Kidney (tissue), 14 donors: ENCODE data around the gene ITPKB. TPM values are rescaled to one million over a fixed set of nuclear protein-coding genes. Genes with fewer than 3 reads are reported as not detected.

Source experiments
- DNase-seq, 5 donors: peaks; one replicate each; pipeline ENCODE4 v3.0.0-alpha.2; 2013 to 2020
- FAIRE-seq: peaks from 2 replicates; lab custom pipeline; 2012; peaks lifted over from hg19 to GRCh38; lab: Jason Lieb, UNC
- H3K27ac ChIP-seq, 2 donors: one replicate each; pipeline ENCODE4 v1.7.0; 2013; ENCODE audit warnings: low read depth in 2 of 2, low read length in 2 of 2, inconsistent platforms in 1 of 2
- H3K27me3 ChIP-seq: one replicate; pipeline ENCODE4 v1.7.1; 2013; ENCODE audit warnings: low read length, inconsistent platforms; ENCODE audit not compliant: control insufficient read depth, insufficient read depth
- H3K36me3 ChIP-seq, 3 donors: one replicate each; pipeline versions ENCODE4 v1.7.0 to v1.7.1; 2013; ENCODE audit warnings: low read length in 3 of 3, control low read depth in 1 of 3, inconsistent platforms in 1 of 3; ENCODE audit not compliant: insufficient read depth in 3 of 3, control insufficient read depth in 2 of 3
- H3K4me1 ChIP-seq, 3 donors: one replicate each; pipeline versions ENCODE4 v1.7.0 to v1.7.1; 2013; ENCODE audit warnings: low read length in 3 of 3, inconsistent platforms in 1 of 3, low read depth in 1 of 3; ENCODE audit not compliant: control insufficient read depth in 2 of 3, insufficient read depth in 2 of 3
- H3K4me3 ChIP-seq, 3 donors: one replicate each; pipeline versions ENCODE4 v1.7.0 to v1.8.1; 2013; ENCODE audit warnings: low read length in 3 of 3, control low read depth in 1 of 3, inconsistent platforms in 1 of 3
- H3K9ac ChIP-seq, 3 donors: one replicate each; pipeline versions ENCODE4 v1.7.0 to v1.7.1; 2013; ENCODE audit warnings: low read length in 3 of 3, control low read depth in 1 of 3, inconsistent platforms in 1 of 3
- H3K9me3 ChIP-seq, 3 donors: one replicate each; pipeline versions ENCODE4 v1.7.0 to v1.7.1; 2013; ENCODE audit warnings: low read length in 3 of 3, control low read depth in 1 of 3, inconsistent platforms in 1 of 3; ENCODE audit not compliant: control insufficient read depth in 2 of 3, insufficient read depth in 1 of 3
- CTCF ChIP-seq: IDR thresholded peaks from 3 replicates; pipeline ENCODE4 v1.5.1; 2012; ENCODE audit warnings: mild to moderate bottlenecking, moderate library complexity, borderline replicate concordance; ENCODE audit not compliant: insufficient read depth; ENCODE audit errors: extremely low read depth
- intact Hi-C: fragments of 100-400 bp; cut with DNase I; formaldehyde crosslinking; loops from one replicate; pipeline ENCODE4 v1.11.1; 2022
- polyA plus RNA-seq: library from polyadenylated mRNA; stranded (reverse); fragments of 350-450 nt; fragmentation: Illumina TruSeq; extraction: RNeasy Lipid Tissue Mini Kit (QIAGEN cat#74804); gene quantifications from one replicate; pipeline ENCODE4 v1.2.3, GENCODE V29; 2014; ENCODE audit warnings: low read depth, low replicate concordance; ENCODE audit not compliant: insufficient read depth
- total RNA-seq: library from RNA; stranded (reverse); fragmentation: NEBNext Ultra II Directional; extraction: Animal tissue kit (Norgen Biotek cat#: 25700); gene quantifications from one replicate; pipeline ENCODE4 v1.2.1, GENCODE V29; 2021
- donor health status: control.
- donor health status: control.
- donor health status: control.
- donor health status: control.
- donor health status: control.
- donor health status: DM: yes; HTN: yes; CAD: no.
- donor health status: Normal renal cell carcinoma (clear cell type).

The ITPKB gene
- total and polyA plus RNA-seq, 2 donors from 2014 or later, result 20.2 to 39.3 TPM

DNA sequence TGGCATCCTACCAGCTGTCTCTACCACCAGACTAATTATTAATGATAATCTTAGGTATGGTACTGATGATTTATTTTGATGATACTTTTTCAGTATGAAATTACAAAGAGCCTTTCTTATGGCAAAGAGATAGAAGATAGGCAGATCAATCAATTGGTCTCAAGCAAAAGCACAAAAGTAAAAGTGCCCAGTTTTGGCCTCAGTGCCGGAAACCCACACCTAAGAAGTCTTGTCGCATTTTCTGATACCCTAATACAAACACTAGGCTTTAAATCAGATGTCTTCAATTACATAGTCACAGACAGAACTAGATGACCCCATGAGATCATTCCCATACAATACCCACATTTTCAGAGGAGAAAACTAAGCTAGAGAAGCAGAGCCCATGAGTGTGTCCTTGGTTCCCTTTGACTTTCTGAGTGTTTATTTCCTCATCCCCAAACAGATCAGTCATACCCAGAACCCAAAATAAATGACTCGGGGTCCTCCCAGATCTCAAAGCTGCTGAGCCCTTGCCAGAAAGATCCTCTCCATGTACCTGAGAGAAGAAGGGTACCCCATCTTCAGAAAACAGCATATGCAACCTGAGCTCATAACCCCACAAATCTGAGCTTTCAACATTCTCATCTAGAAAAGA lies 7.7 kb downstream of the ITPKB start:
- peak overlapping the region in 2 of 3 donors; percentile 19 to 27 for H3K4me3 ChIP-seq
- H3K9ac ChIP-seq, result peak overlapping the region in 2 of 3 donors; percentile 31 to 46

GRCh38 chr1:226730836-226731235 lies 8.2 kb downstream of the ITPKB start:
- Histone ChIP-seq H3K4me3 (peak overlapping the region in 1 of 3 donors; percentile 27), H3K27ac (peak overlapping the region in 1 of 2 donors; percentile 20), H3K36me3 (peaks cover 0 to 2% (median 0%) of the 10 kb centered on the region in 3 donors), H3K27me3 (no peaks in the 10 kb centered on the region), H3K9me3 (no peaks in the 10 kb centered on the region), H3K9ac (peak overlapping the region in 1 of 3 donors; percentile 31), H3K4me1 (peaks cover 3 to 24% (median 19%) of the 10 kb centered on the region in 3 donors)
- intact Hi-C loops, result no loop called here
- no peak for DNase-seq
- TF ChIP-seq CTCF, result no peak
- FAIRE-seq, result no peak

More for the DNA sequence above, 7.7 kb downstream of the ITPKB start:
- H3K36me3 ChIP-seq, result peaks cover 0 to 2% (median 0%) of the 10 kb centered on the region in 3 donors
- H3K27ac ChIP-seq, result peak overlapping the region; percentile 20 to 25
- intact Hi-C loops, result no loop called here
- FAIRE-seq (no peak), DNase-seq (no peak)
- H3K27me3 ChIP-seq, result no peaks in the 10 kb centered on the region
- H3K4me1 ChIP-seq, result peaks cover 3 to 25% (median 19%) of the 10 kb centered on the region in 3 donors
- TF ChIP-seq CTCF, result no peak
- no peaks in the 10 kb centered on the region for H3K9me3 ChIP-seq

DNA sequence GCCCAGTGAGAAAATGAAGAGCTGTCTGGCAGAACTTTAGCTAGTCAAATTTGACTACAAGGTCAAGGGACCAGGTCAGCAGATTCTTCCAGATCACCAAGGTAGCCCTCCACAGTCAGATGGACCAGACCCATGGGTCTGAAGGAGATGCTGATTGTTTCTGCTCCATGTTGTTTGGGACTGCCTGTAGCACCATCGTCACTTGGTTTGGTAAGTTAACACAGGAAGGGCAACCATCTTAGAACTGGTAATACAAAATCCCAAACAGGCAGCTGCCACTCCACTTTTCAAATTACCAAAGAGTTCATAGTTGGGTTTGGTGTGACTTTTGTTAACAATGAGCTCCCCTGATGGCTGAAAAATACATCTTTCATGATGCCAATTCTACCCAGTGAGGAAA lies 9.0 kb downstream of the ITPKB start:
- Histone ChIP-seq H3K9ac (no peak overlapping the region), H3K36me3 (peaks cover 0 to 2% (median 0%) of the 10 kb centered on the region in 3 donors), H3K4me3 (no peak overlapping the region), H3K27me3 (no peaks in the 10 kb centered on the region), H3K9me3 (no peaks in the 10 kb centered on the region), H3K27ac (peak overlapping the region; percentile 23 to 32), H3K4me1 (peaks cover 3 to 23% (median 15%) of the 10 kb centered on the region in 3 donors)
- DNase-seq, result no peak
- no peak for FAIRE-seq
- no peak for TF ChIP-seq CTCF
- intact Hi-C loops, result no loop called here
